Activated T-cell treated with anti-CD3 and anti-CD28 coated beads, Interleukin-2, amount 50 U/mL, for 4 hours (primary cell): ENCODE measurements around the gene ZNF714. TPM values are rescaled to one million over a fixed set of nuclear protein-coding genes. Genes with fewer than 3 reads are reported as not detected.

ENCODE experiments used
- ATAC-seq, 2 donors: fragments of 200-7000 bp; cut with Tn5 transposase; one replicate each; pipeline ENCODE4 v1.10.0; 2021
- DNase-seq: peaks from one replicate; pipeline ENCODE4 v3.0.0-alpha.2; 2020
- H3K27me3 Mint-ChIP-seq: one replicate; pipeline ENCODE4 v1.8.0; 2021; ENCODE audit warnings: low read depth, mixed read lengths
- H3K36me3 Mint-ChIP-seq: one replicate; pipeline ENCODE4 v1.8.0; 2022; ENCODE audit warnings: mixed read lengths; ENCODE audit not compliant: insufficient read depth
- H3K4me1 Mint-ChIP-seq: one replicate; pipeline ENCODE4 v1.8.0; 2021; ENCODE audit warnings: low read depth, mixed read lengths
- H3K4me3 Mint-ChIP-seq: one replicate; pipeline ENCODE4 v1.8.0; 2021; ENCODE audit warnings: mild to moderate bottlenecking, moderate library complexity, mixed read lengths
- H3K9me3 Mint-ChIP-seq: one replicate; pipeline ENCODE4 v1.8.0; 2021; ENCODE audit warnings: mixed read lengths
- total RNA-seq, 3 donors: library from RNA; stranded (reverse); gene quantifications; one replicate each; pipeline ENCODE4 v1.2.1, GENCODE V29; 2021

ZNF714 gene
- total RNA-seq, 3 donors from 2014 or later: 6.9 to 10.8 (median 8.3) TPM

GRCh38 chr19:21143428-21143827, 61.4 kb downstream of the ZNF714 start:
- peak overlapping the region; percentile 29 for H3K4me3 Mint-ChIP-seq
- ATAC-seq (no peak), DNase-seq (no peak)
- peaks cover 27% of the 10 kb centered on the region for H3K36me3 Mint-ChIP-seq
- H3K4me1 Mint-ChIP-seq: peaks cover 39% of the 10 kb centered on the region
- H3K27me3 Mint-ChIP-seq: no peaks in the 10 kb centered on the region
- no peaks in the 10 kb centered on the region for H3K9me3 Mint-ChIP-seq

GRCh38 chr19:21143854-21144253, 61.9 kb downstream of the ZNF714 start:
- Mint-ChIP-seq H3K36me3 (peaks cover 32% of the 10 kb centered on the region), H3K27me3 (no peaks in the 10 kb centered on the region), H3K4me1 (peaks cover 39% of the 10 kb centered on the region), H3K4me3 (peak overlapping the region; percentile 31), H3K9me3 (no peaks in the 10 kb centered on the region)
- no peak for DNase-seq
- no peak for ATAC-seq

- DNase-seq (no peak), ATAC-seq (no peak)
- Mint-ChIP-seq H3K9me3 (no peaks in the 10 kb centered on the region), H3K27me3 (no peaks in the 10 kb centered on the region), H3K4me1 (peaks cover 33% of the 10 kb centered on the region), H3K4me3 (no peak overlapping the region), H3K36me3 (peaks cover 62% of the 10 kb centered on the region)
Measured at GRCh38 chr19:21147540-21147939, 65.5 kb downstream of the ZNF714 start.

GRCh38 chr19:21148681-21149080, 66.7 kb downstream of the ZNF714 start:
- peaks cover 69% of the 10 kb centered on the region for H3K36me3 Mint-ChIP-seq
- H3K9me3 Mint-ChIP-seq: no peaks in the 10 kb centered on the region
- no peaks in the 10 kb centered on the region for H3K27me3 Mint-ChIP-seq
- peaks cover 25% of the 10 kb centered on the region for H3K4me1 Mint-ChIP-seq
- no peak overlapping the region for H3K4me3 Mint-ChIP-seq
- ATAC-seq (no peak), DNase-seq (no peak)

GRCh38 chr19:21149877-21150276, 67.9 kb downstream of the ZNF714 start:
- Mint-ChIP-seq H3K36me3 (peaks cover 64% of the 10 kb centered on the region), H3K4me1 (peaks cover 18% of the 10 kb centered on the region), H3K9me3 (no peaks in the 10 kb centered on the region), H3K4me3 (no peak overlapping the region), H3K27me3 (no peaks in the 10 kb centered on the region)
- DNase-seq: no peak
- ATAC-seq: no peak

- no peak for ATAC-seq
- Mint-ChIP-seq H3K4me3 (no peak overlapping the region), H3K36me3 (peaks cover 67% of the 10 kb centered on the region), H3K4me1 (peaks cover 22% of the 10 kb centered on the region), H3K27me3 (no peaks in the 10 kb centered on the region), H3K9me3 (no peaks in the 10 kb centered on the region)
- DNase-seq: no peak
Measured at GRCh38 chr19:21151460-21151859, 69.5 kb downstream of the ZNF714 start.

GRCh38 chr19:21158523-21159135, 76.6 kb downstream of the ZNF714 start:
- H3K36me3 Mint-ChIP-seq: peaks cover 48% of the 10 kb centered on the region
- ATAC-seq (no peak), DNase-seq (no peak)
- H3K9me3 Mint-ChIP-seq: no peaks in the 10 kb centered on the region
- H3K27me3 Mint-ChIP-seq: no peaks in the 10 kb centered on the region
- peaks cover 28% of the 10 kb centered on the region for H3K4me1 Mint-ChIP-seq
- H3K4me3 Mint-ChIP-seq: no peak overlapping the region

GRCh38 chr19:21164541-21164940, 82.5 kb downstream of the ZNF714 start:
- Mint-ChIP-seq H3K4me3 (no peak overlapping the region), H3K36me3 (peaks cover 36% of the 10 kb centered on the region), H3K27me3 (no peaks in the 10 kb centered on the region), H3K9me3 (no peaks in the 10 kb centered on the region), H3K4me1 (peaks cover 9% of the 10 kb centered on the region)
- DNase-seq (no peak), ATAC-seq (no peak)

- DNase-seq (no peak), ATAC-seq (no peak)
- peaks cover 3% of the 10 kb centered on the region for H3K4me1 Mint-ChIP-seq
- peaks cover 35% of the 10 kb centered on the region for H3K36me3 Mint-ChIP-seq
- H3K4me3 Mint-ChIP-seq: no peak overlapping the region
- no peaks in the 10 kb centered on the region for H3K27me3 Mint-ChIP-seq
- no peaks in the 10 kb centered on the region for H3K9me3 Mint-ChIP-seq
Measured at GRCh38 chr19:21166436-21166835, 84.4 kb downstream of the ZNF714 start.

Other genes starting within 250 kb of the ZNF714 start
- 10 to 100 TPM in 1 of 3 donors, 1 to 10 TPM in 2; 7.4 to 10.8 (median 8.2) TPM for gene ZNF85, start 159.0 kb upstream of the ZNF714 start, total RNA-seq
- 10 to 100 TPM; 12.2 to 17.9 (median 16.6) TPM for gene ZNF430, start 61.5 kb upstream of the ZNF714 start, total RNA-seq
- 10 to 100 TPM in 1 of 3 donors, 1 to 10 TPM in 2; 9.0 to 10.4 (median 9.8) TPM for gene ZNF431, start 59.8 kb downstream of the ZNF714 start, total RNA-seq
- 10 to 100 TPM in 1 of 3 donors, 1 to 10 TPM in 2; 7.6 to 11.1 (median 7.9) TPM for gene ZNF708, start 247.2 kb downstream of the ZNF714 start, total RNA-seq